Neural crest cell (in vitro differentiated cells): ENCODE results near the gene TMEM97. TPM values are rescaled to one million over a fixed set of nuclear protein-coding genes. Genes with fewer than 3 reads are reported as not detected.

ENCODE experiments used
- DNase-seq: peaks from one replicate; pipeline ENCODE4 v3.0.0; 2021; ENCODE audit warnings: low read depth, mixed read lengths, low spot score
- H3K27ac Mint-ChIP-seq: one replicate; pipeline ENCODE4 v1.8.0; 2021; ENCODE audit warnings: mild to moderate bottlenecking, mixed read lengths; ENCODE audit not compliant: unreplicated experiment
- H3K27me3 Mint-ChIP-seq: 2 replicates; pipeline ENCODE4 v1.8.0; 2021; ENCODE audit warnings: low read depth, mild to moderate bottlenecking, mixed read lengths
- H3K36me3 Mint-ChIP-seq: 2 replicates; pipeline ENCODE4 v1.8.0; 2021; ENCODE audit warnings: low read depth, mild to moderate bottlenecking, mixed read lengths
- H3K4me1 Mint-ChIP-seq: 2 replicates; pipeline ENCODE4 v1.8.0; 2021; ENCODE audit warnings: mixed read lengths
- H3K4me3 Mint-ChIP-seq: one replicate; pipeline ENCODE4 v1.8.0; 2021; ENCODE audit warnings: mild to moderate bottlenecking, mixed read lengths
- H3K9me3 Mint-ChIP-seq: 2 replicates; pipeline ENCODE4 v1.8.0; 2021; ENCODE audit warnings: mixed read lengths
- total RNA-seq: library from RNA; stranded (reverse); gene quantifications from 2 replicates; pipeline ENCODE4 v1.2.1, GENCODE V29; 2021
- TF ChIP-seq, protein P1 (sequence below): fragments of 200-600 bp; sonication (generic); conservative IDR thresholded peaks from 2 replicates; pipeline ENCODE4 v1.5.0; 2021; ENCODE audit warnings: antibody characterized with exemption, mild to moderate bottlenecking

TMEM97 gene
- total RNA-seq, 1 donor from 2014 or later: 276 TPM

GRCh38 chr17:28274591-28275265 is 44.3 kb upstream of the TMEM97 start:
- Mint-ChIP-seq H3K9me3 (peaks cover 3% of the 10 kb centered on the region), H3K36me3 (no peaks in the 10 kb centered on the region), H3K4me3 (no peak overlapping the region), H3K4me1 (peaks cover 26% of the 10 kb centered on the region), H3K27ac (peak overlapping the region; percentile 51), H3K27me3 (no peaks in the 10 kb centered on the region)
- DNase-seq: no peak
- TF ChIP-seq, protein P1, sequence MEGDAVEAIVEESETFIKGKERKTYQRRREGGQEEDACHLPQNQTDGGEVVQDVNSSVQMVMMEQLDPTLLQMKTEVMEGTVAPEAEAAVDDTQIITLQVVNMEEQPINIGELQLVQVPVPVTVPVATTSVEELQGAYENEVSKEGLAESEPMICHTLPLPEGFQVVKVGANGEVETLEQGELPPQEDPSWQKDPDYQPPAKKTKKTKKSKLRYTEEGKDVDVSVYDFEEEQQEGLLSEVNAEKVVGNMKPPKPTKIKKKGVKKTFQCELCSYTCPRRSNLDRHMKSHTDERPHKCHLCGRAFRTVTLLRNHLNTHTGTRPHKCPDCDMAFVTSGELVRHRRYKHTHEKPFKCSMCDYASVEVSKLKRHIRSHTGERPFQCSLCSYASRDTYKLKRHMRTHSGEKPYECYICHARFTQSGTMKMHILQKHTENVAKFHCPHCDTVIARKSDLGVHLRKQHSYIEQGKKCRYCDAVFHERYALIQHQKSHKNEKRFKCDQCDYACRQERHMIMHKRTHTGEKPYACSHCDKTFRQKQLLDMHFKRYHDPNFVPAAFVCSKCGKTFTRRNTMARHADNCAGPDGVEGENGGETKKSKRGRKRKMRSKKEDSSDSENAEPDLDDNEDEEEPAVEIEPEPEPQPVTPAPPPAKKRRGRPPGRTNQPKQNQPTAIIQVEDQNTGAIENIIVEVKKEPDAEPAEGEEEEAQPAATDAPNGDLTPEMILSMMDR: no peak

GRCh38 chr17:28276011-28276410 is 43.0 kb upstream of the TMEM97 start:
- no peaks in the 10 kb centered on the region for H3K27me3 Mint-ChIP-seq
- peaks cover 26% of the 10 kb centered on the region for H3K4me1 Mint-ChIP-seq
- H3K27ac Mint-ChIP-seq: no peak overlapping the region
- H3K4me3 Mint-ChIP-seq: no peak overlapping the region
- TF ChIP-seq, protein P1: no peak
- no peak for DNase-seq
- H3K9me3 Mint-ChIP-seq: no peaks in the 10 kb centered on the region
- no peaks in the 10 kb centered on the region for H3K36me3 Mint-ChIP-seq

DNA sequence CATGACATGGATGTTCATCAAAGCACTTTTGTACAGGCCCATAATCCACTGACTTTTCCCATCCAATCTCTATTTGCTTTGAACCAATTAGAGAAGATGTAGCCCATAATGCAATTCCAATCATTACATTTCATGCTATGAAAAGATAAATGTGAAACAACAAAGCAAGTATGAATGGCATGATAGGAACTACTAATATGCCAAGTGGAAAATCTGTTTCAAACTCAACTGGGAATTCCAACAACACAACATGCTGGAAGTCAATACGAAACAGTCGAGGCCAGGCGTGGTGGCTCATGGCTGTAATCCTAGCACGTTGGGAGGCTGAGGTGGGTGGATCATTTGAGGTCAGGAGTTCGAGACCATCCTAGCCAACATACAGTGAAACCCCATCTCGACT is 39.6 kb upstream of the TMEM97 start:
- no peaks in the 10 kb centered on the region for H3K36me3 Mint-ChIP-seq
- peaks cover 19% of the 10 kb centered on the region for H3K4me1 Mint-ChIP-seq
- no peak for DNase-seq
- no peak overlapping the region for H3K4me3 Mint-ChIP-seq
- H3K27me3 Mint-ChIP-seq: no peaks in the 10 kb centered on the region
- TF ChIP-seq, protein P1: no peak
- no peak overlapping the region for H3K27ac Mint-ChIP-seq
- no peaks in the 10 kb centered on the region for H3K9me3 Mint-ChIP-seq

- Mint-ChIP-seq H3K4me3 (no peak overlapping the region), H3K36me3 (no peaks in the 10 kb centered on the region), H3K27ac (no peak overlapping the region), H3K27me3 (no peaks in the 10 kb centered on the region), H3K9me3 (no peaks in the 10 kb centered on the region), H3K4me1 (peaks cover 5% of the 10 kb centered on the region)
- TF ChIP-seq, protein P1: no peak
- DNase-seq: no peak
Observed at GRCh38 chr17:28280826-28281225, 38.2 kb upstream of the TMEM97 start.

GRCh38 chr17:28282596-28282995 is 36.4 kb upstream of the TMEM97 start:
- no peak for DNase-seq
- H3K36me3 Mint-ChIP-seq: no peaks in the 10 kb centered on the region
- no peaks in the 10 kb centered on the region for H3K9me3 Mint-ChIP-seq
- no peak overlapping the region for H3K4me3 Mint-ChIP-seq
- H3K27ac Mint-ChIP-seq: no peak overlapping the region
- H3K4me1 Mint-ChIP-seq: no peaks in the 10 kb centered on the region
- no peaks in the 10 kb centered on the region for H3K27me3 Mint-ChIP-seq
- TF ChIP-seq, protein P1: no peak
